ENCODE results near the gene TECPR2.

DNA sequence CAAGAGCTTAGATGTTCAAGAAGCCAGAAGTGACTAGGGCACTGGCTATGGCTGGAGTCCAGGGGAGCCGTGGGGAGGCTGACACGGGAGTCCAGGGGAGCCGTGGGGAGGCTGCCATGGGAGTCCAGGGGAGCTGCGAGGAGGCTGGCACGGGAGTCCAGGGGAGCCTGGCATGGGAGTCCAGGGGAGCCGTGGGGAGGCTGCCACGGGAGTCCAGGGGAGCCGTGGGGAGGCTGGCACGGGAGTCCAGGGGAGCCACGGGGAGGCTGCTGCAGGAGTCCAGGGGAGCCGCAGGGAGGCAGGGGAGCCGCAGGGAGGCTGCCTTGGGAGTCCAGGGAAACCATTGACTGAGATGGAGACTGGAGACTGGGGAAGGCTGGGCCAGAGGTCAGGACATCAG is 54.9 kb downstream of the TECPR2 start:
- TF ChIP-seq, protein P1, sequence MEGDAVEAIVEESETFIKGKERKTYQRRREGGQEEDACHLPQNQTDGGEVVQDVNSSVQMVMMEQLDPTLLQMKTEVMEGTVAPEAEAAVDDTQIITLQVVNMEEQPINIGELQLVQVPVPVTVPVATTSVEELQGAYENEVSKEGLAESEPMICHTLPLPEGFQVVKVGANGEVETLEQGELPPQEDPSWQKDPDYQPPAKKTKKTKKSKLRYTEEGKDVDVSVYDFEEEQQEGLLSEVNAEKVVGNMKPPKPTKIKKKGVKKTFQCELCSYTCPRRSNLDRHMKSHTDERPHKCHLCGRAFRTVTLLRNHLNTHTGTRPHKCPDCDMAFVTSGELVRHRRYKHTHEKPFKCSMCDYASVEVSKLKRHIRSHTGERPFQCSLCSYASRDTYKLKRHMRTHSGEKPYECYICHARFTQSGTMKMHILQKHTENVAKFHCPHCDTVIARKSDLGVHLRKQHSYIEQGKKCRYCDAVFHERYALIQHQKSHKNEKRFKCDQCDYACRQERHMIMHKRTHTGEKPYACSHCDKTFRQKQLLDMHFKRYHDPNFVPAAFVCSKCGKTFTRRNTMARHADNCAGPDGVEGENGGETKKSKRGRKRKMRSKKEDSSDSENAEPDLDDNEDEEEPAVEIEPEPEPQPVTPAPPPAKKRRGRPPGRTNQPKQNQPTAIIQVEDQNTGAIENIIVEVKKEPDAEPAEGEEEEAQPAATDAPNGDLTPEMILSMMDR (IDR thresholded peaks at IDR 0.05; ENCODE audit: low read depth, low read length, missing input control), result no peak
- TF ChIP-seq, protein P2, sequence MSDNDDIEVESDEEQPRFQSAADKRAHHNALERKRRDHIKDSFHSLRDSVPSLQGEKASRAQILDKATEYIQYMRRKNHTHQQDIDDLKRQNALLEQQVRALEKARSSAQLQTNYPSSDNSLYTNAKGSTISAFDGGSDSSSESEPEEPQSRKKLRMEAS (IDR thresholded peaks at IDR 0.05), result no peak
- TF ChIP-seq RAD21 (IDR thresholded peaks at IDR 0.05) (no peak), FOXA1 (IDR thresholded peaks at IDR 0.05) (no peak)
- TF ChIP-seq, protein P3, sequence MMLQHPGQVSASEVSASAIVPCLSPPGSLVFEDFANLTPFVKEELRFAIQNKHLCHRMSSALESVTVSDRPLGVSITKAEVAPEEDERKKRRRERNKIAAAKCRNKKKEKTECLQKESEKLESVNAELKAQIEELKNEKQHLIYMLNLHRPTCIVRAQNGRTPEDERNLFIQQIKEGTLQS (IDR thresholded peaks at IDR 0.05), result no peak
